GM21723 (cell line): ENCODE results near the gene BCL7A.
A peak's percentile ranks its signal among the peaks of the same experiment; 100 is the strongest.
"Not testable (repeated sequence)": the region's sequence is repeated elsewhere in the genome, so short reads cannot be mapped to it uniquely, and the experiment has no call there.

Experiments used
- ATAC-seq: cut with Tn5 transposase; IDR thresholded peaks from one replicate; pipeline ENCODE4 v1.9.1; 2021; ENCODE audit warnings: mild to moderate bottlenecking, moderate library complexity; ENCODE audit not compliant: unreplicated experiment

BCL7A gene

DNA sequence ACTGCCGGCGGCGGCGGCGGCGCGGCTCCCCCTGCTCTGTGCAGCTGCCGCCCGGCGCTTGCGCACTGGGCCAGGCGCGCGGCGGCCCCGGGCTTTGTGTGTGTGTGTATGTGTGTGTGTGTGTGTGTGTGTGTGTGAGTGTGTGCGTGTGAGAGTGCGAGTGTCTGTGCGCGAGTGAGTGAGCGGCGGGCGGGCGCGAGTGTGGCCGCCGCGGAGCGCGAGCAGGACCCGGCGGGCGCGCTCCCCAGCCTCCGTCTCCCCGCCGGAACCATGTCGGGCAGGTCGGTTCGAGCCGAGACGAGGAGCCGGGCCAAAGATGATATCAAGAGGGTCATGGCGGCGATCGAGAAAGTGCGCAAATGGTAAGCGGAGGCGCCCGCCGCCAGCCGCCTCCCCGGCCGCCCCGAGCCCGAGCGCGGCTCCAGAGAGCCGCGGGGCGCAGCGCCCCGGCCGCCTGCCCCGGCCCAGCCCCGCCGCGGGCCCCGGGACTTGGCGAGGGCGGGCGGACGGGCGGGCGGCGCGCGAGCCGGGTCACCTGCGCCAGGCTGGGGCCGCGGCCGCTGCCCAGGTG is at the start of gene BCL7A:
Gene BCL7A (plus strand): TSS at position 63 of the 571 bp plus-strand sequence. CDS start 208 bp downstream, at position 271.
- no peak for ATAC-seq

DNA sequence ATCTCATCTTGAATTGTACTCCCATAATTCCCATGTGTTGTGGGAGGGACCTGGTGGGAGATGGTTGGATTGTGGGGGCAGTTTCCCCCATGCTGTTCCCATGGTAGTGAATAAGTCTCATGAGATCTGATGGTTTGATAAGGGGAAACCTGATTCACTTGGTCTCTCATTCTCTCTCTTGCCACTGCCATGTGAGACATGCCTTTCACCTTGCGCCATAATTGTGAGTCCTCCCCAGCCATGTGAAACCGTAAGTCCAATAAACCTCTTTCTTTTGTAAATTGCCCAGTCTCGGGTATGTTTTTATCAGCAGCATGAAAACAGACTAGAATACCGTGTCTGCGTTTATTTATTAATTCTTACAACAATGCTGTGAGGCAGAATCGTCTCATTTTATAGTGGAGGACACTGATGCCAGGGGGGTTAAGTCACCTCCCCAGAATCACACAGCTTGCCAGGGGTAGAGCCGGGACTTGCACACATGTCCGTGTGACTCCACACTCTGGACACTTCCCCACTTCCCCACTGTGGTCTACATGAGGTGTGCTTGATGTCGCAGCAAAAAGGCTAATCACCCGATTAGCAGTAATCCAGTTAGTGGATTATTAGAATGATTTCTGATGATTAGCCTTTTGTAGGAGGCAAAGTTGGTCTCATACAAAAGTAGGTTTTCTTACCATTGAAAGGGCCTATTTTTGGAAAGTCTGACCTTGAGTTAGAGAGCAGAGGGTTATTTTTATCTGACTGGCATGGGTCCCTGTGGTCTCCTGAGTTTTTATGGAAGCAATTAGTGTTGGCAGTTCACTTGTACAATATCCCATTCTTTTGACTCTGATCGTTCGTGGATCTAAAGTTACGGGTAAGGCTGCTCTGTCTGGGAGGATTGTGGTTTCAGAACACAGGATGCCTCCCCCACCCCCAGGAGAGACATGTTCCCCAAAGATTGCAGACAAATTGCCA is 47.4 kb upstream of the BCL7A start:
- ATAC-seq = no peak

DNA sequence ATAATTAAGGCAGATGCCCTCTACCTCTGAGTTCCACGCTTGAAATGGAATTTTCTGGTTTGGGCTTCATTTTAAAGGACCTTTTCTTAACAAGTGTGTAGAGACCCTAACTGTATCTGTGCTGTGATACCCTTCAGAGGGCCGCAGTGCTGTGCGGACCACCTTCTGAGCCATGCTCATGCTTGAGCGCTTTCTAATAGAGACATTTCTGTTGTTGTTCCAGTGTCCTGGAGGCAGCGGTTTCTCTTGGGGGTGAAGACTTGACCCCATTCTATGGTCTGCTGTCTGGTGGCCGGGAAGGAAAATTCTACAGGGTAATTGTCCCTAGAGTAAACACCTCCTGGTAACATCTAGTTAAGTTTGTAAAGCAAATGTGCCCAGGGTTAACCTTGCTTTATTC is 46.7 kb upstream of the BCL7A start:
- ATAC-seq = no peak

DNA sequence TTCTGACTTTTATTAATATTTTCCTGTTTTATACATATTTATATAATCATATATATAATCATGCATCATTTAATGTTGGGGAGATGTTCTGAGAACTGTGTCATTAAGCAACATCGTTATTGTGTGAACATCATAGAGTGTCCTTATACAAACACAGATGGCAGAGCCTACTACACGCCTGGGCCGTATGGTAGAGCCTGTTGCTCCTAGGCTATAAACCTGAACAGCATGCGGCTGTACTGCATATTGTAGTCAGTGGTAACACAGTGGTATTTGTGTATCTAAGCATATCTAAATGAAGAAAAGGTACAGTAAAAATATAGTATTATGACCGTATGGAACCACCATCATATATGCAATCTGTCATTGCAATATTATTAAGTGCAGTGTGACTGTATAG is 44.7 kb upstream of the BCL7A start:
- no peak for ATAC-seq

DNA sequence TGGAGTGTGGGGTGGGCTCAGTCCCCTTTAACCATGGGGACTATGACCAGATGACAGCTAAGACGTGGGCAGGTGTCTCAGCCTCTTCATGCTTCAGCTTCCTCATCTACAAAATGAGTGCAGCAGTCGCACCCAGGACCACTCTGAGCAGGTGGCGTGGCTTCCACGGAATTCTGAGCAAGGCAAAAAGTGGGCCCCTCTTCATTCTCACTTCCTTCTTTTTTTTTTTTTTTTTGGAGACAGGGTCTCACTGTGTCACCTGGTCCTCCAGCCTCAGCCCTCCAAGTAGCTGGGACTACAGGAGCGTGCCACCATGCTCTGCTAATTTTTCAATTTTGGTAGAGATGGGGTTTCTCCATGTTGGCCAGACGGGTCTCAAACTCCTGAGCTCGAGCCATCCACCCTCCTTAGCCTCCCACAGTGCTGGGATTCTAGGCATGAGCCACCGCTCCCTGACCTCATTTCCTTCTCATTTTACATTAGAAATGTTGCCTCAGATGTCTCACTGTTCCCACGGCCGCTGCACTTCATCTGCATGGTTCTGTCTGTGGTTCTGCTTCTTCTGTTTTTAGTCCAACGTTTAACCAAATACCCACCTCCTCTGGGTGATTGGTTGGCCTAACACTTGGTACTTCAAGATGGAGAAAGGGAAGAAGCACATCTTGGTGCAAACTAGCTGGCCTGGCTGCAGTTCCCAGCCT is 41.3 kb upstream of the BCL7A start:
- ATAC-seq = peak; percentile 43

DNA sequence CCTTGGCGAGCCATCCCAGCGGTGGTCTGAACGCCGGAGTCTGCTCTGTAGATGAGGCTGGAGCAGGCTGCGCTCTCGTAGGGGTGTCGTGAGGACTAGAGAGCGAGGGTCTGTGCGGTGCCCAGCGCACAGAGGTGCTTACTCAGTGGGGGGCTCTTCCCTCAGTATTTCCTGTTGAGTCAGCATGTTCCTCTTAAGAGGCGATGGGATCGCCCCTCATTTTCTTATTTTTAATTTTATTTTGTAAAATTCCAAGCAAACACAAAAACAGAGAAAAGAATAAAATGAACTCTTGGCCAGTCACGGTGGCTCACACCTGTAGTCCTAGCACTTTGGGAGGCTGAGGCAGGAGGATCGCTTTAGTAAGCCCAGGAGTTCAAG is 40.8 kb upstream of the BCL7A start:
- peak; percentile 38 for ATAC-seq

DNA sequence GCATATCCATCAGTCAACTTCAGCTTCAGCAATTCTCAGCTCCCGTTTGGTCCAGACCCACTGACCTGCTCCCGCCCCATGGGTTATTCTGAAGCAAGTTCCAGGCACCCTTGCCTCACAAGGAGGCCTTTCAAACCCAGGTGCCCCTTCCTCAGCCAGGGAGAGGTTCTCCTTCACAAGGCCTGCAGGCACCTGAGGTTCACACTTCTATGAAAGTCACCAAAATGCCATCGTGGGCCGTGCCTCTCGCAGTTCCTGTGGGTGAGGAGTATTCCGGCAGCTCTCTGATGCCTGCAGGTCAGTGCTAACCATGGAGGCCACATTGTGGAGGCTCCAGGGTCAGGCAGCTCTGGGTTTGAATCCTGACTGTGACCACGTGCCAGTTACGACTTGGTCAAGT is 40.2 kb upstream of the BCL7A start:
- no peak for ATAC-seq

DNA sequence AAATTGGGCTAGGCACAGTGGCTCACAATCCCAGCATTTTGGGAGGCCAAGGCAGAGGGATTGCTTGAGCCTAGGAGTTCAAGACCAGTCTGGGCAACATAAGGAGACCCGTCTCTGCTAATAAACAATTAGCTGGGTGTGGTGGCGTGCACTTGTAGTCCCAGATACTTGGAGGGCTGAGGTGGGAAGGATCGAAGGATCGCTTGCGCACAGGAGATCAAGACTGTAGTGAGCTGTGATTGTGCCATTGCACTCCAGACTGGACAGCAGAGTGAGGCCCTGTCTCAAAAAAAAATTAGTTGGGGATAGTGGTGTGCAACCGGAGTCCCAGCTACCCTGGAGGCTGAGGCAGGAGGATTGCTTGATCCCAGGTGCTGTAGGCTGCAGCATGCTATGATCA is 38.7 kb upstream of the BCL7A start:
- no peak for ATAC-seq

DNA sequence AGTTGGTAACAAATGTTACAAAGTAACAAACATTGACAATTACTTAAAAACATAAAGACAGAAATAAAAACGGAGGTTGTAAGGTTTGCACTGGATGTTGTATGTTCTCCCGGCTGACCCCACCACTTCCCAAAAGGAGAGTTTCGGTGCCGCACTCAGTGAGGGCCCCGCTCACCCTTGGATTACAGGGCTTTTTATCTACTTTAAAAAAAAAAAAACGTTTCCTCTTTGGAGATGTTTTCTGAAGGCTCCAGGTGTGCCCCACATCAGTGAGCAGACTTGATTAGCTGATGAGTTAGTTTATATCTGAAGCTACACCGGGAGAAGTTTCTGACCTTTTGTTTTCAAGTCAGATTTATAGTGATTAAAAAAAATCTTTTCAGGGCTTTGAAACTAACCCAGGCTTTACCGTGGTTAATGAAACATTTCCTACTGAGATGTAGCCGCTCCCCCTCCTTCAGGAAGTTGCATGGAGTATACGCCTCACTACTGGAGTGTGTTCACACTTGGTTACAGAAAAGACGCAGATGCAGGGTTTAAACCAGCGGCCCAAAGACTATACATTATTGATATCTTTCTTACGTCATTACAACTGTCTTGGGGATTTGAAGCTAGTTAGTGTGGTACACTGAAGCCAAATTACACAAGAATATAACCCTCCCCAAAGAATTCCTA is 38.0 kb upstream of the BCL7A start:
- no peak for ATAC-seq

DNA sequence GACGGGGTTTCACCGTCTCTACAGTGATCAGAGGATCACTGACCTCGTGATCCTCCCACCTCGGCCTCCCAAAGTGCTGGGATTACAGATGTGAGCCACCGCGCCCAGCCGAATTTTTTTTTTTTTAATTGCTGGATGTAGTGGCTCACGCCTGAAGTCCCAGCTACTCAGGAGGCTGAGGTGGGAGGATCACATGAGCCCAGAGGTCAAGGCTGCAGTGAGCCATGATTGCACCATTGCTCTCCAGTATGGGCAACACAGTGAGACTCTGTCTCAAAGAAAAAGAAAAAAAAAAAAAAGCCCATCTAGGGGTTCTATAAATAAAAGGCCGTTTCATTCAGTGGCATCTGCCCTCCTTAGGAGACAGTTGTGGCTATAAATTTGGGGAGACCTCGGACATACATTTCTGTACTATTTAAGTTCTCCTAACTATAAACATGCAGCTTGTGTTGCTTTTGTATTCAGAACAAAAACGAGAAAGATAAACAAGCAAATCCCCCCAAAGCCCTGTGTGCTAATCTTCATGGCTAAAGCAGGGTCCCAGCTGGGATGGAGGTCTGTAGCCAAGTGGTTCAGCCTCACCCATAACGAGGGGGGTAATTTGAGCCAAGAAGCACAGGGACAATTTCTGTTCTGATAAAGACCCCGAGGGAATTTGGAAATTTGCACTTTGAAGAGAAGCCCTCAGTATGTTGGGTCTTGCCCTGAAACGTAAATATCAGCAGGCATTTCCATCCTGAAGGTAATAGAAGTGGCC is 35.0 kb upstream of the BCL7A start:
- no peak for ATAC-seq

DNA sequence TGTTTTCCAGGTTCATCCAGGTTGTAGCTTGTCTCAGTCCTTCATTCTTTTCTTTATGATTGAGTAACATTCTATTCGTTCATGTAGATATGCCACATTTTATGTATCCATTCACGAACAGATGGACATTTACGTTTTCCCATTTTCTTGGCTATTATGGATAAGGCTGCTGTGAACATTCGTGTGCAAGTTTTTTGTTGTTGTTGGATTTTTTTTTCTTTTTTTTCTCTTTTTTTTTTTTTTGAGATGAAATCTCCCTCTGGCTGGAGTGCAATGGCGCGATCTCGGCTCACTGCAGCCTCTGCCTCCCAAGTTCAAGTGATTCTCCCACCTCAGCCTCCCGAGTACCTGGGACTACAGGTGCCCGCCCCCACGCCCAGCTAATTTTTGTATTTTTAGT is 33.2 kb upstream of the BCL7A start:
- ATAC-seq = not testable (repeated sequence)

DNA sequence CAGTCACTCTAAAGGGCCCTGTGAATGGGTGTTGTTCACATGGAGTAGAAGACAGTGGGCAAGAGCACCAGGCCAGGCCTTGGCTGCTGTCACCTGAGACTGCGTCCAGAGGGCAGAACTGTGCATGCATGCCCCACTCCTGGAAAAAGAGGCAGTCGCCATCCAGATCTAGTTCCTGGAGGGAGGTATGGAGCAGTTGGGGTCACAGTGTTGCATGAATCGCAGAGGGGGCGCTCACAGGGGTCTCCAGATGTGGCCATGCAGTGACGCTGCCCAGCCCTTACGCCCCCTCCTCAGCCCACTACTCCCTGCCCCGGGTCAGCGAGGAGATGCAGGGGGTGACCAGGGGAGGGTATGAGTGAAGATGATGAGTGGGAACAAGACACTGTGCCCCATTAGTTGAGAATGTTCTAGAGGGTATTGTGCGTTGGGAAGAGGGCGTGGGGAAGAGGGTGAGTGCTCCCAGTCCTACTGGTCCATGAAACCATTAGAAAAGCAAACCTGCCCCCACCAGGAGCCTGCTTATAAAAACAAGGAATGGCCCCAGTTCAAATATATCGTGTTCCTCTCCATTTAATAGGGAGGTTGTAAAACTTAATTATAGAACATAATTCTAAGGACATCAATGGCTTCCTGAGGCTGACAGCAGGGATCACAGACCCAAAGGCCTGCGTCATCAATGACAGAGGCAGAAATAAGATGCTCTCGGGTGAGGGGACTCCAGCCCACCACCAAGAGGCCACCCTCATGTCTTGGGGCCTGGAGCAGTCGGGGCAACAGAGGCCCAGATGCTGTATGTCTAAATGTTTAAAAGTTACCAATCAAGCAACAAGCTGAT is 32.2 kb upstream of the BCL7A start:
- no peak for ATAC-seq

DNA sequence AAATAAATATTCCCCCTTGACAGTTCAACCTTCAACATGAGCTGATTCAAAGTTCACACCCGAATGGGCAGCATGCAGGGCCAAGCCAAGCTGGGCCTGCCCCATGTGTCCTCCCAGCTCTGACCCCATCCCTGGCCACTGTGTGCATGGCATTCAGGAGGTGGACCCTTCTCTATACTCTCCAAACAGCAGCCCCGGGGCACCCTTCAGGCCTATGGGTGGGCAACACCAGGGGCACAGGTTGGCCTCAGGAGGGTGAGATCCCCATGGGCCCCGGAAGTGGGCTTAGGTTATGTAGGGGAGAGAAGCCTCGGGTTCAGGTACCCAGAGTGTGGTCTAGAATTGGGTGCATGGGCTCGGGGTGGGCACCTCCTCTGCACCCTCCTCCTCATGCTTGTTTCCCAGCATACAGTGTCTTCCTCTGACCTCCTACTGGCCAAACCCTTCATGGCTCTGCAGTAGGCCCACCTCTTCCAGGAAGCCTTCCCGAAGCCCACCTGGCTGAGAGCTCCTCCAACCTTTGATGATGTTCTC is 31.5 kb upstream of the BCL7A start:
- ATAC-seq = no peak

DNA sequence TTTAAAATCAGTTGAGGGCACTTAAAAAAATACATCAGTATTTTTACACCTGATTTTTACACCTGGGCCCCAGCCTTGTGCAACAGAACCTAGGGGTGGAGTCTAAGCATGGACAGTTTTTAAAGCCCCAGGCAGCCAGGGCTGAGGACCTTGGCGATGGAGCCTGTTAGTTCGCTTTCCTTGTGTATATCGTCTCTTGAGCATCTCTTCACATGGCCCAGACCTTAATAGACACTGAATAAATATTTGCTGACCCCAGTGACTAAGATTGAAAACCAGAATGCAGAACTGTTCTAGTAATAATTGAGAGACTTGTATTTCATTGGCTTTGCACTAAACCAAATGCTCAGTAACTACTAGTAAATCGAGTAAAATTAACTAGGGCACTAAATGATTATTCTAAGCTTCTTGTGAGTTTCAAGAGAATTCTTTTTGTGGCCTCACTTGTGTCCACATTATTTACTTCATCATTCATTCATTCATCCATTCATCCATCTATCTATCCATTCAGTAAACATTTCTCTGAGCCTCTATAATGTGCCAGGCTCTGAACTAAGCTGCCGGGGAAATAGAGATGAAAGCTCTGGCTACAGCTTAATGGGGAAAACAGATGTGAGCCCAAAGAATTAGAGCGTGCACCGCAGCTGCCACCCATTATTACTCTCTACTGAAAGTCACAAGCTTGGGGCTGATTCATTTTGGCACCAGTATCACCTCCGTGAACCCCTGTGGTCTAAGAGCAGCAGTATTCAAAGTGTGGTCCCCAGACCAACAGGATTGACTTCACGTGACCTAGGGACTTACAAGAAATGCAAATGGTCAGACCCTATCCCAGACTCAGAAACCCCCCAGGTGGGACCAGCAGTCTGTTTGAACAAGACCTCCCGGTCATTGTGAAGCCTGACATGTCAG is 30.7 kb upstream of the BCL7A start:
- ATAC-seq = peak; percentile 70

DNA sequence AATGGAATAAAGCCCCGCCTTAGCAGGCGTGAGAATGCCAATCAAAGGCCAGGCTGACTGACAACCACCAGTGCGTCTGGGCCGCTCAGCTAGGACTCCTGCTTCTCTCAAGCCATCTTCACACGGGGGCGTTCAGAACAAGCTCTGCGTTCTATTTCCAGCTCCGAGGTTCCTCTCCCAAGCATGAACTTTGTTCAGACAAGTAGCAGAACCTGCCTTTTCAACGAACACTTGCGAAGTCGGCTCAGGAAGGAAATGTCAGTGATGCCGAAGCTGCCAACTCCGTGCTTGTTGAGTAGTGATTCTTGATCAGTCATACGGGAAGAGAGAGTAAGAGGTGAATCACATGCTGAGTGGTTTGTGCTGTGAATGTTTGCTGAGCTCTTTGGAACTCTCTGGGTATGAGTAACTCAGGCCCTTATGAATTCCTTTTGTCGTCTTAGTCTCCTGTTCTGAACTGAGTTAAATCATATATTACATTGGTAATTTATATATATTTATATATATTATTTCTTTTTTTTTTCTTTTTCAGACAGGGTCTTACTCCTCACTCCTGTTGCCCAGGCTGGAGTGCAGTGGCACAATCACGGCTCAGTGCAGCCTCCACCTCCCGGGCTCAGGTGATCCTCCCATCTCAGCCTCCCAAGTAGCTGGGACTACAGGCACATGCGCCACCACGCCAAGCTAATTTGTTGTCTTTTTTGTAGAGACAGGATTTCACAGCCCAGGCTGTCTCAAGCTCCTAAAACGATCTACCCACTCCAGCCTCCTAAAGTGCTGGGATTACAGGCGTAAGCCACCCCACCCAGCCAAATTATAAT is 29.4 kb upstream of the BCL7A start:
- ATAC-seq = peak; percentile 83

DNA sequence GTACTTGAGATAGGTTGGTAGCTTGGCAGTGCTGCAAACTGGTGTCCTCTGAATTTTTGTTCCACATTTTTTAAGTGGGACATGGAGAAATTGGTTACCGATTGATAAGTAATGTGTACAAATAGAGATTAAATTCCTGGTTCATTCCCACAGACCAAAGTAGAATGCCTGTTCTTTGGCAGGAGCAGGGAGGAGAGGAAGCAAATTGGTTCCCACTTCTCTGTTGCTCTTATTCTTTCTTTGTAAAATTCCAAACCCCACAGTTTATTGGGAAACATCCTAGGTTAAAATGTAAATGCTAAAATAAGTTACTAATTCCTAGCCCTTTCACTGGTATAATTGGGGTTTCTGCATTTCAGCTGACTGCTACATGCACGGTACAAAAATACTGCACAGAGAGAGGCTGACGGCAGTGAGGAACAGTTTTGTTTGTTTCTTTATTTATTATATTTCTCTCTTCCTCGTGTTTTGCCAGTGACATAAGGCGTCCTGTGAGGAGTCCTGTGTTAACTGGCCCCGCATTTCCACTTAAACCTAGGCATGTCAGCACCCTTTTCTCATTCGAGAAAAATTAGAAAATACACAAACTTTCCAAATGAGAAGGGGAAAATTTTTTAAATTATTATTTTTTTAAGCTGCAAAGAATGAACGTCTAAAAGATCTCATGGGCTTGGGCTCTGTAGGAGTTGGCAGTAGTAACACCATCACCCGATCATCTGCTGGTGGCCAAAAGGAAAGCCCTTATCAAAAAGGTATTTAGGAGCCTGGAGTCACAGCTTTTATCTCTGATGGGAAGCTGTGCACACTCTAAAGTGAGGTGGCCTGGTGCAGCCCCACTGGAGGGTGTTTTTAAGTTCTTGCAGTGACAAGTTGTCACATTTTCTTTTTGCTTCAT is 25.4 kb upstream of the BCL7A start:
- ATAC-seq = no peak
